K562 (cell line): ENCODE measurements around the gene HMGA1. TPM values are rescaled to one million over a fixed set of nuclear protein-coding genes. Genes with fewer than 3 reads are reported as not detected.

Source experiments
- RBM15 ChIP-seq: fragments of 200-400 bp; formaldehyde crosslinking; IDR thresholded peaks from 2 replicates; pipeline ENCODE4 v1.6.1; 2018; ENCODE audit warnings: mild to moderate bottlenecking, low read length, moderate library complexity; ENCODE audit not compliant: insufficient read depth
- RHOXF2B ChIP-seq: fragments of 250-450 bp; sonication (Bioruptor Pico); conservative IDR thresholded peaks from 2 replicates; pipeline ENCODE4 v1.5.1; 2021
- SNRNP70 ChIP-seq: fragments of 200-400 bp; formaldehyde crosslinking; optimal IDR thresholded peaks from 2 replicates; pipeline ENCODE3; 2017; ENCODE audit warnings: low read depth, low read length
- ZBTB17 ChIP-seq: fragments of 450-650 bp; formaldehyde crosslinking; IDR thresholded peaks from 2 replicates; pipeline ENCODE4 v1.4.0; 2020; ENCODE audit warnings: mild to moderate bottlenecking
- ZNF140 ChIP-seq: fragments of 250-450 bp; sonication (Bioruptor Pico); IDR thresholded peaks from 2 replicates; pipeline ENCODE4 v1.8.0; 2021; ENCODE audit warnings: moderate library complexity, mild to moderate bottlenecking, inconsistent platforms
- ZNF444 ChIP-seq: fragments of 250-450 bp; sonication (Bioruptor Pico); IDR thresholded peaks from 2 replicates; pipeline ENCODE4 v1.4.0; 2020; ENCODE audit warnings: mild to moderate bottlenecking, moderate library complexity
- polyA plus RNA-seq, 8 experiments: library from polyadenylated mRNA; depleted of rRNA in 4 of 8; stranded (reverse) in 5 of 8; unstranded in 3 of 8; fragments of >200 nt; fragmentation: Nextera tagmentation in 2 of 8; fragmentation: Illumina TruSeq in 1 of 8; extraction: Ambion mirVana in 2 of 8; extraction: Trizol in 1 of 8; gene quantifications; 2 replicates each; pipeline versions ENCODE4 v1.2.1 to v1.2.3, GENCODE V29; 2011 to 2014; ENCODE audit warnings: inconsistent platforms in 1 of 8, missing spikeins in 1 of 8
- total RNA-seq, 7 experiments: library from RNA; depleted of rRNA in 6 of 7; stranded (reverse); fragments of >200 nt in 6 of 7; fragmentation: Illumina TruSeq in 2 of 7; extraction: Trizol in 2 of 7; gene quantifications; 2 replicates each; pipeline versions ENCODE4 v1.2.1 to v1.2.3, GENCODE V29; 2011 to 2021; ENCODE audit warnings: low replicate concordance in 1 of 7
- TF ChIP-seq, protein P1 (sequence below): fragments of 450-650 bp; IDR thresholded peaks from 2 replicates; pipeline ENCODE4 v1.6.1; 2016; ENCODE audit warnings: low read depth
- TF ChIP-seq, protein P2 (sequence below): fragments of 200-400 bp; formaldehyde crosslinking; IDR thresholded peaks from 2 replicates; pipeline ENCODE4 v1.6.1; 2017; ENCODE audit warnings: mild to moderate bottlenecking, low read depth, low read length, moderate library complexity
- TF ChIP-seq, protein P3 (sequence below): fragments of 450-650 bp; IDR thresholded peaks from 2 replicates; pipeline ENCODE4 v1.6.1; 2018; ENCODE audit not compliant: partially characterized antibody
- TF ChIP-seq, protein P4 (sequence below): sonication (generic); IDR thresholded peaks from 2 replicates; pipeline ENCODE4 v1.6.1; 2016

Gene HMGA1
- total and polyA plus RNA-seq, 9 of the 15 experiments (the other 6 are each of a cell fraction or from before 2014, with no cell fraction given), result 27.8 to 1,947 (median 594) TPM

DNA sequence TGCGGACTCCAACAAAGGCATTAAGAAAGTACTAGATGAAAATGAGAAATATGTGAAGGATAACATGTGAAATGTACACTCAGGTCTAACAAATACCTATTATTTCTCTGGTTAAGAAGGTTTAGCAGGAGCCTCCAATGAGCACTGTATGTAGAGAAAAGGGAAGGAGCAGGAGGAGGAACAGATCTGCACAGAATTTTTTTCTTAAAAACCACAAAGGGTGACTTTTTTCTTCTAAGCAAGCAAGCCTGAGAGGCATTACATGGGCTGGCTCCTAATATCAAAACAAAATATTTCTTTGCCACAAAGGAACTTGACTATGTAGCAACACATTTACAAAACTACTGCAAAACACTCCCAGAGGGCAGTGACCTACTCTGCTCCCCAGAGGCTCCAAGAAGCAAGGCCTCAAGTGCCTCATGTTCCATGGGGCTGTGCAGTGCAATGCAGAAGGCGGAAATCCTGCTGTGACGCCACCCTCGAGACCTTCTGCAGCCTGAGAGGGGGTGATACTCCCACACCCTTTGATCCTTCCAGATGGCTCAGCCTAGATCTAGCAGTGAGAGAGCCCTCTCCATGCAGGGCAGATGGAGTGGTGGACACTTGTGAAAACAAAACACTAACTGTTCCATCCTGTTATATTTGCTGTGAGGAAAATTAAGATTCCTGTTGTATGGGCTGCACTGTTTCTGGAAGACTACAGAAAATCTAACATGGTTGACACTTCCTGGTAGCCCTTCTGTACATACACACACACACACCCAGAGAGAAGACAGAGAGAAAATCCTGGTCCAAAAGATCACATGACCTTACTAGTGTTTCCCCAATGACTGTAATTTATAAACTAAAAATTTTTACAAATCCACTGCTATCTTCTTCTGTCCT, 48.1 kb downstream of the HMGA1 start (continued):
- TF ChIP-seq, protein P1, sequence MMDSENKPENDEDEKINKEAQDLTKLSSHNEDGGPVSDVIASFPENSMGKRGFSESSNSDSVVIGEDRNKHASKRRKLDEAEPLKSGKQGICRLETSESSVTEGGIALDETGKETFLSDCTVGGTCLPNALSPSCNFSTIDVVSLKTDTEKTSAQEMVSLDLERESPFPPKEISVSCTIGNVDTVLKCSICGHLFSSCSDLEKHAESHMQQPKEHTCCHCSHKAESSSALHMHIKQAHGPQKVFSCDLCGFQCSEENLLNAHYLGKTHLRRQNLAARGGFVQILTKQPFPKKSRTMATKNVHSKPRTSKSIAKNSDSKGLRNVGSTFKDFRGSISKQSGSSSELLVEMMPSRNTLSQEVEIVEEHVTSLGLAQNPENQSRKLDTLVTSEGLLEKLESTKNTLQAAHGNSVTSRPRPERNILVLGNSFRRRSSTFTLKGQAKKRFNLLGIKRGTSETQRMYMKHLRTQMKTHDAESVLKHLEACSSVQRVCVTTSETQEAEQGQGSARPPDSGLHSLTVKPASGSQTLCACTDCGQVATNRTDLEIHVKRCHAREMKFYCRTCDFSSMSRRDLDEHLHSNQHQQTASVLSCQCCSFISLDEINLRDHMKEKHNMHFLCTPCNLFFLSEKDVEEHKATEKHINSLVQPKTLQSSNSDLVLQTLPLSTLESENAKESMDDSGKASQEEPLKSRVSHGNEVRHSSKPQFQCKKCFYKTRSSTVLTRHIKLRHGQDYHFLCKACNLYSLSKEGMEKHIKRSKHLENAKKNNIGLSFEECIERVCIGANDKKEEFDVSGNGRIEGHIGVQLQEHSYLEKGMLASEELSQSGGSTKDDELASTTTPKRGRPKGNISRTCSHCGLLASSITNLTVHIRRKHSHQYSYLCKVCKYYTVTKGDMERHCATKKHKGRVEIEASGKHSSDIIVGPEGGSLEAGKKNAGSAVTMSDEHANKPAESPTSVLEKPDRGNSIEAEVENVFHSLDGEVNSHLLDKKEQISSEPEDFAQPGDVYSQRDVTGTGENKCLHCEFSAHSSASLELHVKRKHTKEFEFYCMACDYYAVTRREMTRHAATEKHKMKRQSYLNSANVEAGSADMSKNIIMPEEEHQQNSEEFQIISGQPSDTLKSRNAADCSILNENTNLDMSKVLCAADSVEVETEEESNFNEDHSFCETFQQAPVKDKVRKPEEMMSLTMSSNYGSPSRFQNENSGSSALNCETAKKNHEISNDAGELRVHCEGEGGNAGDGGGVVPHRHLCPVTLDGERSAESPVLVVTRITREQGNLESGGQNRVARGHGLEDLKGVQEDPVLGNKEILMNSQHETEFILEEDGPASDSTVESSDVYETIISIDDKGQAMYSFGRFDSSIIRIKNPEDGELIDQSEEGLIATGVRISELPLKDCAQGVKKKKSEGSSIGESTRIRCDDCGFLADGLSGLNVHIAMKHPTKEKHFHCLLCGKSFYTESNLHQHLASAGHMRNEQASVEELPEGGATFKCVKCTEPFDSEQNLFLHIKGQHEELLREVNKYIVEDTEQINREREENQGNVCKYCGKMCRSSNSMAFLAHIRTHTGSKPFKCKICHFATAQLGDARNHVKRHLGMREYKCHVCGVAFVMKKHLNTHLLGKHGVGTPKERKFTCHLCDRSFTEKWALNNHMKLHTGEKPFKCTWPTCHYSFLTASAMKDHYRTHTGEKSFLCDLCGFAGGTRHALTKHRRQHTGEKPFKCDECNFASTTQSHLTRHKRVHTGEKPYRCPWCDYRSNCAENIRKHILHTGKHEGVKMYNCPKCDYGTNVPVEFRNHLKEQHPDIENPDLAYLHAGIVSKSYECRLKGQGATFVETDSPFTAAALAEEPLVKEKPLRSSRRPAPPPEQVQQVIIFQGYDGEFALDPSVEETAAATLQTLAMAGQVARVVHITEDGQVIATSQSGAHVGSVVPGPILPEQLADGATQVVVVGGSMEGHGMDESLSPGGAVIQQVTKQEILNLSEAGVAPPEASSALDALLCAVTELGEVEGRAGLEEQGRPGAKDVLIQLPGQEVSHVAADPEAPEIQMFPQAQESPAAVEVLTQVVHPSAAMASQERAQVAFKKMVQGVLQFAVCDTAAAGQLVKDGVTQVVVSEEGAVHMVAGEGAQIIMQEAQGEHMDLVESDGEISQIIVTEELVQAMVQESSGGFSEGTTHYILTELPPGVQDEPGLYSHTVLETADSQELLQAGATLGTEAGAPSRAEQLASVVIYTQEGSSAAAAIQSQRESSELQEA, result no peak
- TF ChIP-seq ZNF444 (no peak), RHOXF2B (CRISPR knock-in tag) (no peak), ZNF140 (CRISPR knock-in tag) (no peak), SNRNP70 (no peak), RBM15 (no peak), ZBTB17 (no peak)
- TF ChIP-seq, protein P2, sequence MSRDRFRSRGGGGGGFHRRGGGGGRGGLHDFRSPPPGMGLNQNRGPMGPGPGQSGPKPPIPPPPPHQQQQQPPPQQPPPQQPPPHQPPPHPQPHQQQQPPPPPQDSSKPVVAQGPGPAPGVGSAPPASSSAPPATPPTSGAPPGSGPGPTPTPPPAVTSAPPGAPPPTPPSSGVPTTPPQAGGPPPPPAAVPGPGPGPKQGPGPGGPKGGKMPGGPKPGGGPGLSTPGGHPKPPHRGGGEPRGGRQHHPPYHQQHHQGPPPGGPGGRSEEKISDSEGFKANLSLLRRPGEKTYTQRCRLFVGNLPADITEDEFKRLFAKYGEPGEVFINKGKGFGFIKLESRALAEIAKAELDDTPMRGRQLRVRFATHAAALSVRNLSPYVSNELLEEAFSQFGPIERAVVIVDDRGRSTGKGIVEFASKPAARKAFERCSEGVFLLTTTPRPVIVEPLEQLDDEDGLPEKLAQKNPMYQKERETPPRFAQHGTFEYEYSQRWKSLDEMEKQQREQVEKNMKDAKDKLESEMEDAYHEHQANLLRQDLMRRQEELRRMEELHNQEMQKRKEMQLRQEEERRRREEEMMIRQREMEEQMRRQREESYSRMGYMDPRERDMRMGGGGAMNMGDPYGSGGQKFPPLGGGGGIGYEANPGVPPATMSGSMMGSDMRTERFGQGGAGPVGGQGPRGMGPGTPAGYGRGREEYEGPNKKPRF, result no peak
- TF ChIP-seq, protein P3, sequence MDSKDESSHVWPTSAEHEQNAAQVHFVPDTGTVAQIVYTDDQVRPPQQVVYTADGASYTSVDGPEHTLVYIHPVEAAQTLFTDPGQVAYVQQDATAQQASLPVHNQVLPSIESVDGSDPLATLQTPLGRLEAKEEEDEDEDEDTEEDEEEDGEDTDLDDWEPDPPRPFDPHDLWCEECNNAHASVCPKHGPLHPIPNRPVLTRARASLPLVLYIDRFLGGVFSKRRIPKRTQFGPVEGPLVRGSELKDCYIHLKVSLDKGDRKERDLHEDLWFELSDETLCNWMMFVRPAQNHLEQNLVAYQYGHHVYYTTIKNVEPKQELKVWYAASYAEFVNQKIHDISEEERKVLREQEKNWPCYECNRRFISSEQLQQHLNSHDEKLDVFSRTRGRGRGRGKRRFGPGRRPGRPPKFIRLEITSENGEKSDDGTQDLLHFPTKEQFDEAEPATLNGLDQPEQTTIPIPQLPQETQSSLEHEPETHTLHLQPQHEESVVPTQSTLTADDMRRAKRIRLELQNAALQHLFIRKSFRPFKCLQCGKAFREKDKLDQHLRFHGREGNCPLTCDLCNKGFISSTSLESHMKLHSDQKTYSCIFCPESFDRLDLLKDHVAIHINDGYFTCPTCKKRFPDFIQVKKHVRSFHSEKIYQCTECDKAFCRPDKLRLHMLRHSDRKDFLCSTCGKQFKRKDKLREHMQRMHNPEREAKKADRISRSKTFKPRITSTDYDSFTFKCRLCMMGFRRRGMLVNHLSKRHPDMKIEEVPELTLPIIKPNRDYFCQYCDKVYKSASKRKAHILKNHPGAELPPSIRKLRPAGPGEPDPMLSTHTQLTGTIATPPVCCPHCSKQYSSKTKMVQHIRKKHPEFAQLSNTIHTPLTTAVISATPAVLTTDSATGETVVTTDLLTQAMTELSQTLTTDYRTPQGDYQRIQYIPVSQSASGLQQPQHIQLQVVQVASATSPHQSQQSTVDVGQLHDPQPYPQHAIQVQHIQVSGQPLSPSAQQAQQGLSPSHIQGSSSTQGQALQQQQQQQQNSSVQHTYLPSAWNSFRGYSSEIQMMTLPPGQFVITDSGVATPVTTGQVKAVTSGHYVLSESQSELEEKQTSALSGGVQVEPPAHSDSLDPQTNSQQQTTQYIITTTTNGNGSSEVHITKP, result peak; percentile 89
- TF ChIP-seq, protein P4, sequence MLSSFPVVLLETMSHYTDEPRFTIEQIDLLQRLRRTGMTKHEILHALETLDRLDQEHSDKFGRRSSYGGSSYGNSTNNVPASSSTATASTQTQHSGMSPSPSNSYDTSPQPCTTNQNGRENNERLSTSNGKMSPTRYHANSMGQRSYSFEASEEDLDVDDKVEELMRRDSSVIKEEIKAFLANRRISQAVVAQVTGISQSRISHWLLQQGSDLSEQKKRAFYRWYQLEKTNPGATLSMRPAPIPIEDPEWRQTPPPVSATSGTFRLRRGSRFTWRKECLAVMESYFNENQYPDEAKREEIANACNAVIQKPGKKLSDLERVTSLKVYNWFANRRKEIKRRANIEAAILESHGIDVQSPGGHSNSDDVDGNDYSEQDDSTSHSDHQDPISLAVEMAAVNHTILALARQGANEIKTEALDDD, result no peak; the same call in 1 of the 2 replicates
